Measurements from ENCODE around the gene MSRB3.
"Not testable (repeated sequence)": the region's sequence is repeated elsewhere in the genome, so short reads cannot be mapped to it uniquely, and the experiment has no call there.

MSRB3 gene

GRCh38 chr12:65407388-65408149, 129.1 kb downstream of the MSRB3 start:
- no peak for DNase-seq

DNA sequence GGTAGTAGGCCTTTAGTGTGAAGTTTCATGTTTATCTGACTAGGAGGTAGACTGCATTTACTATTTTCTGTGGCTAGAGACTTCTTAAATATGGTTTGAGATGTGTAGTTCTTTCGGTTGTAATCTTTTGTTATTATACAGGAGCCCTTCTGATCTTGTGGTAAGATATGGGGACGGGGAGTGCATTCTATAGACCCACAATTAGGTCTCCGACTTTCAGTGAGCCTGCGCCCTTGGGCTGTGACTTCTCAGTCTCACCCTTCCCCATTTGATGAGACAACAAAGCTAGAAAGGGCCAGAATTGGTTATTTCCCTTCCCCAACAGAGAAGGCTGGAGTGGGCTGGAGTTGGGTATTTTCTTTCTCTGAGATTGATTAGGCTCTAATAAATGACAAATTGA, 130.0 kb downstream of the MSRB3 start:
- no peak for DNase-seq

DNA sequence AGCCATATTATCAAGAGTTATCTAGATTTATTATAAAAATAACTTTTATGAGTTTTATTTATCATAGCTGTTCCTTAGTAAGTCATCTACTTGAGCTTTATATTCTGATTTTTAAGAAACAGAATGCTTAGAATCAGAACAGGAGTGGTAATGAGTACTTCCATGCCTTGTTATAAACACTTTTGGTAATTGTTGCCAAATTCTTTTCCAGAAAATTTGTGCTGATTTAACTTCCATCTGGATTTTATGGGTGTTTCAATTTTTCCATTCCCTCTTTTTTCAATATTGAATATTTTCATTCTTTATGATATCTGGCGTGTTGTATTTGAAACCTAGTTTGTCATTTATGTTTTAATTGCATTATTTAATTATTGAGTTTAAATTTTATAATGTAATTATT, 131.2 kb downstream of the MSRB3 start:
- DNase-seq = no peak

DNA sequence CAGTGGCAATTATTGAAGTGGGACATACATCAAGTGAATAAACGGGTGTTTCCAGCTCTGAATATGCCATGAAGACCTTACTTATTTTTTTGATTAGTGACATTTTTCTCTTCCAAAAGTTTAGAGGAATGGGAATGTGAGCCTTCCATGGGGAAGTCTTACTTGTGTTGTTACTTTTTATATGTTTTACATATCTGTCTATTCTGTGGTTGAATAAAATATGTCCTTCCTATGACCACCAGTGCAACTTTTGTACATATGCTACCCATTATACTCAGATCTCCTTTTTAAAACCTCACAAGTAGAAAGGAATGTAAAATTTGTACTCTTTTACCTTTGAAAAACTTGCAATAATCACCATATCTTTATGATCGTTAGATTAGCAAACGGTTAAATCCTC, 132.7 kb downstream of the MSRB3 start:
- peak; percentile 70 for DNase-seq

DNA sequence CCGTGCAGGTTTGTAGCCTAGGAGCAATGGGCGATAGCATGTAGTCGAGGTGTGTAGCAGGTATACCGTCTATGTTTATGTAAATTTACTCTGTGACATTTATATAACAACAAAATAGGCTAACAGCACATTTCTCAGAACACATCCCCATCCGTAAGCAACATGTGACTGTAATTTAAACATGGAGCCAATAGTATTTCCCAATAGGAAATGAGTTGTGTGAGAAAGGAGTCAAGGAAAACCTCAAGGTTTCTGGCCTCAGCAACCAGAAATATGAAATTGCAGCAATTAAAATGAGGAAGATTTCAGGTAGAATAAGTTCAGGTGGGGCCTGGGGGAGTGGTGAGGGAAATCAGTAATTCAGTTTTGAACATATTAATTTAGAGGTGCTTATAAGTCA, 136.0 kb downstream of the MSRB3 start:
- DNase-seq = no peak

GRCh38 chr12:65415826-65416225, 137.3 kb downstream of the MSRB3 start:
- no peak for DNase-seq

DNA sequence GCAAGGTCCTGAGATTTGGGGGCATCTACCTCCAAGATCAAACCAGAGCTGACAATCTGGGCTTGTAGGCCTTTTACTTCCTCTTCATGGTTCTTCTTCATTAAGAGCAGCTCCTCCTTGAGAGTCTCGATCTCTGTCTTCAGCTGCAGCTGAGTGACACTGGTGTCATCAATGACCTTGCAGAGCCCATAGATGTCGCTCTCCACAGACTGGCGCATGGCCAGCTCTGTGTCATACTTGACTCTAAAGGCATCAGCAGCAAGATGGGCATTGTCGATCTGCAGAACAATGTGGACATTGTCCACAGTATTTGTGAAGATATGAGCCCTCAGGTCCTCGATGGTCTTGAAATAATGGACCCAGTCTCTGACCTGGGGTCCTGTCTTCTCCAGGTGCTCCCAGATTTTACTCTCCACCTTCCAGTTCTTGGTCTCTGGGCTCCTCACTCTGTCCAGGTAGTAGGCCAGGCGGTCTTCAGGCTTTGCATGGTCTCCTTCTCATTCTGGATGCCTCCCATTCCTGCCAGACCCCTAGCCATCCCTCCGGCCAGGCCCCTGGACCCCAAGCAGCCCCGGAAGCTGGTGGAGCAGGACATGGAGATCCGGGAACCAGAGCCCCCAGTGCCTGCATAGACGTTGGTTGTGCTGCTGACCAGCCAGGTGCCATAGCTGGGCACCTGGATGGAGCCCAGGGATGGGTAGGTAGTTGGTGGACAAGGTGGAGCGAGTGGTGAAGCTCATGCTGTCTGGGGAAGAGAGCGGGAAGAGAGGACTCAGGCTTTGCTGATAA, 141.0 kb downstream of the MSRB3 start:
- DNase-seq = no peak

GRCh38 chr12:65420941-65421340, 142.5 kb downstream of the MSRB3 start:
- DNase-seq = peak; percentile 24

DNA sequence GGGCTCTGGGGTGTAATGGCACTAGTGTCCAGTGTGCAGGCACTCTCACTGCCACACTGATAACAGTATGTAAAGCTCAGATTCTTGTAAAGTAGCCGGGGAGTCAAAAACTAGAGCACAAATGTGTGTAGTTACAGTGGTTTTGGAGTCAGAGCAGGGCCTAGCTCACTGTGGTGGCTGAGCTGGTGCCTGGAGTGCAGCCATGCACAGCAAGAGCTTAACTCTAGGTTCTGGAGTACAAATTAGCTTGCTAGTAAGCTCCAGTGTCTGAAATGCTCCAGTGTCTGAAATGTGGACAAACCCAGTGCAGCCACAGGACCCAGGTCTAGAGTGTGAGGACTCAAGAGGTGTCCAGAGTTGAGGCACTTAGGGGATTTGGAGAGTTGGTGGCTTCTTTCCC, 149.2 kb downstream of the MSRB3 start:
- DNase-seq = no peak

DNA sequence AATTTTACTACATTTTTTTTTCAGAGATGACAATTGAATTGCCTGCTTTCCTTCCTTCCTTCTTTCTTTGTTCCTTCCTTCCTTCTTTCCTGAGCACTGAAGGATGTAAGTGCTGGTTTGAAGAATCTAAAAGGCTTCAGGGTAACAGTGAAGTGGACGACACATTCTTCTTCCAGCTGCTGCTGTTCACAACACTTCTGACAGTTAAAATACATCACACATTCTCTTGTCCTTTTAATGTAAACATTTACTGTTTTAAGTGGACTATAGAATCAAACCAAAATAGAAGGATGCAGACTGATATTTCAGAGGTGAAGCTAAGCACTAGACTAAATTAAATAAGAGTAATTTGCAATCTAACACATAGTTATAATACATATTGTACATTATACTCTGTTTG, 151.5 kb downstream of the MSRB3 start:
- no peak for DNase-seq

GRCh38 chr12:65430571-65431306, 152.3 kb downstream of the MSRB3 start:
- peak; percentile 87 for DNase-seq

GRCh38 chr12:65432114-65432513, 153.6 kb downstream of the MSRB3 start:
- peak; percentile 25 for DNase-seq

DNA sequence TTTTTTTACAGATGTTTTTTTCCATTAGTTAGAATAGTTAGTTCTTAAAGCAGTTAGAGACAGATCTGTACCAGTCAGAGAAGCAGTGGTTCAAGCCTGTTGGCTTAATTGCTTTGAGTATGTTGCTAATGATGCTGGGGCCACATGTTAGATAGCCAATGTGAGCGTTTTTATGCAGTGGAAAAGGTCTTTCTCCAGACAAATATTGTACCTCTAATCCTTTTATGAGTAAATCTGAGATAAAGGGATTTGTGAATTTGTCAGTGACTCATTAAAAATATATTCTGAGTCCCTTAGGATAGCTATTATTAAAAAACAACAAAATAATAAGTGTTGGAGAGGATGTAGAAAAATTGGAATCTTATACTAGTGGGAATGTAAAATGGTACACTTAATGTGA, 154.2 kb downstream of the MSRB3 start:
- DNase-seq = no peak

- DNase-seq = no peak
Measured at GRCh38 chr12:65434737-65435136, 156.3 kb downstream of the MSRB3 start.

GRCh38 chr12:65443038-65443437, 164.6 kb downstream of the MSRB3 start:
- DNase-seq = peak; percentile 62

GRCh38 chr12:65444996-65445395, 166.5 kb downstream of the MSRB3 start:
- no peak for DNase-seq

GRCh38 chr12:65446901-65447300, 168.4 kb downstream of the MSRB3 start:
- no peak for DNase-seq

DNA sequence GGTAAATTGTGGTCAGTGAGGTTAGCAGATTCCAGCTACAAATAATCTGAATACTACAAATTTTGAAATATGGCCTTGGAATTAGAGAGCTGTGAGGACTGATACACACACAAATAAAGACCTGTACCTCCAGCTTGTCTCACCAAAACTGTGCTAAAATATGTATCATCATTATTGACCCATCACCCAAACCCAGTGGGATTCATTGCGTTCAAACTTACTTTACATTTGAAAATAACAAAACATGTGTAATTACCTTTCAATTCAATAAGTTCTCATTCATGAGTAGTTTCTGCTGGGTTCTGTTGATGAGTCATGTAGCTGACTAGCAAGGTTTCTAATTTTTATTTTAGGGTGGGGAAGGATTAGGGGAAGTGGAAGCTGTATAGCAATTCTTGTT, 170.9 kb downstream of the MSRB3 start:
- DNase-seq = peak; percentile 41

- peak; percentile 31 for DNase-seq
Measured at GRCh38 chr12:65450625-65451024, 172.1 kb downstream of the MSRB3 start.

GRCh38 chr12:65454115-65454787, 175.8 kb downstream of the MSRB3 start:
- DNase-seq = no peak

DNA sequence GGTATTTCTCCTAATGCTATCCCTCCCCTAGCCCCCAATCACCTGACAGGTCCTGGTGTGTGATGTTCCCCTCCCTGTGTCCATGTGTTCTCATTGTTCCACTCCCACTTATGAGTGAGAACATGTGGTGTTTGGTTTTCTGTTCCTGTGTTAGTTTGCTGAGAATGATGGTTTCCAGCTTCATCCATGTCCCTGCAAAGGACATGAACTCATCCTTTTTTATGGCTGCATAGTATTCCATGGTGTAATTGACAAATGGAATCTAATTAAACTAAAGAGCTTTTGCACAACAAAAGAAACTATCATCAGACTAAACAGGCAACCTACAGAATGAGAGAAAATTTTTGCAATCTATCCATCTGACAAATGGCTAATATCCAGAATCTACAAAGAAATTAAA, 178.9 kb downstream of the MSRB3 start:
- DNase-seq = not testable (repeated sequence)

- no peak for DNase-seq
Measured at GRCh38 chr12:65458718-65459117, 180.2 kb downstream of the MSRB3 start.

GRCh38 chr12:65459545-65459944, 181.1 kb downstream of the MSRB3 start:
- DNase-seq = no peak

Measured in fibroblast of upper back skin (primary cell).